Midbrain (tissue), 1 donor: ENCODE results near the gene PYGO2.
A peak's percentile ranks its signal among the peaks of the same experiment; 100 is the strongest.
"Not testable (repeated sequence)": the region's sequence is repeated elsewhere in the genome, so short reads cannot be mapped to it uniquely, and the experiment has no call there.

Source experiments
- DNase-seq: peaks from one replicate; lab custom pipeline; 2025; lab: John Stamatoyannopoulos, UW

PYGO2 gene

DNA sequence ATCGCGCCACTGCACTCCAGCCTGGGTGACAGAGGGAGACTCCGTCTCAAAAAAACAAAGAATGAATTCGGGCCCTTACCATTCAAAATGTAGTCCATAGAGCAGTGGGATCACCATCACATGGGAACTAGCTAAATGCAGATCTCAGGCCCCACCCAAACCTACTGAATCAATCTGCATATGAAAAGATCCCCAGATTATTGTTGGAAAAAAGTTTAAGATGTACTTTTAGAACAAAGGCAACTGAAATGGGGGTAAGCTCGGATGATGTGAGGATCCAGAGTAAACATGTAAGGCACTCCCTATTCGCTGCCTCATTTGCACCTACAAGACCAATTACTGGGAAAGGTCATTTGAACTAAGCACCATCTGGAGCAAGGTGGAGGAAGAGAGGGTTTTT, 20.8 kb upstream of the PYGO2 start:
- DNase-seq = no peak

DNA sequence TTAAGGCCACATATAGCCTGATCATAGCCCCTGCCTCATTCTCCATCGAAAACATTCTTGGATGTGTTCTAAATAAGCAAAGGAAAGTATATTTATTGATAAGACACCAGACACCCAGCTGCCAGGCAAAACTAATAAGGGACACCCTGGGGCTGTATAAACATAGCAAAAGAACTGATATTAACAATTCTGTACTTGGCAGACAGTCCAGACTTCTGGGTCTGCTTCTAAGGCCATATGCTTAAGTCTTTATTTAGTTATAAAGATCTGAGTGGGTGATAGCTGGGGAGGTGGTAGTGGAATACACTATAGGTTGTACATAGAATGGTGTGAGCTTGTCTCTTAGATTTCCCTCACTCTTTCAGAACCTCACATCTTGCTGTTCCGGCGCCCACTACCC, 16.8 kb upstream of the PYGO2 start:
- no peak for DNase-seq

DNA sequence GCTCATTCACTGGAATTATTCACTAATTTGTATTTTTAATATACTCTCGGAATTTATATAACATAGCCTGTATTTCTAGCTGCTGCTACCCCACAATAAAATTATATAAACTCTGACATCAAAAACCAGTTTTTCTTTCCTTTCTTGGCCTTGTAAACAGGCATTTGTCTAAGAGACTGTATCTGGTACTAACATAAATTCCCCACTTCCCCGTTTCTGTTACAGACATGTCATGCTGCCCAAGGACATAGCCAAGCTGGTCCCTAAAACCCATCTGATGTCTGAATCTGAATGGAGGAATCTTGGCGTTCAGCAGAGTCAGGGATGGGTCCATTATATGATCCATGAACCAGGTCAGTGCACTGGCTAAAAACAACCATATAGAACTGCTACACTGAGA, 16.2 kb upstream of the PYGO2 start:
- DNase-seq = not testable (repeated sequence)

DNA sequence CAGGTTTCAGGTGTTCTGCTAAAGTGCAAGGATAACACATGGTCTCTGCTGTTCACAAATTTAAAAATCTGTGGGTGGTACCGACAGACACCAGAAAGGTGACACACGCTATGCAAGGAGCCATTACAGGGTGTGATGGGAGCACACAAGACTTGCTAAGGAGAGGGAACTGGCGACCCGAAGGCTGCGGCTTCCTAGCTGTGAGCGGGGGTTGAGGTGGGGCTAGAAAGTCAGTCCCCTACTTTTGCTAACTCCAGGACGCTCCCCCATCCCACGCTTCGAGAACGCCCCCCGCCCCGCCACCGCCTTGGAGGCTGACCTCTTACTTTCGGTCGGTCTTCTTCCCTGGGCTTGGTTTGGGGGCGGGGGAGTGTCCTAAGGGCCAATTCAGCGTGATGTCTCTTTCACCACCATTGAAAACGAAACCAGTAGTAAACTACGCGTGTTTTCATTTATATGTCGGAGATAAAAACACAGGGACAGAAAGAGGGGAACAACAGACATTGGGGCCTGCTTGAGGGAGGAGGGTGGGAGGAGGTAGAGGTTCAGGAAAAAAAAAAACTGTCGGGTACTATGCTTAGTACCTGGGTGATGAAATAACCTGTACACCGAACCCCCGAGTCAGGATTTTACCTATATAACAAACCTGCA, 14.0 kb upstream of the PYGO2 start:
- DNase-seq = no peak

DNA sequence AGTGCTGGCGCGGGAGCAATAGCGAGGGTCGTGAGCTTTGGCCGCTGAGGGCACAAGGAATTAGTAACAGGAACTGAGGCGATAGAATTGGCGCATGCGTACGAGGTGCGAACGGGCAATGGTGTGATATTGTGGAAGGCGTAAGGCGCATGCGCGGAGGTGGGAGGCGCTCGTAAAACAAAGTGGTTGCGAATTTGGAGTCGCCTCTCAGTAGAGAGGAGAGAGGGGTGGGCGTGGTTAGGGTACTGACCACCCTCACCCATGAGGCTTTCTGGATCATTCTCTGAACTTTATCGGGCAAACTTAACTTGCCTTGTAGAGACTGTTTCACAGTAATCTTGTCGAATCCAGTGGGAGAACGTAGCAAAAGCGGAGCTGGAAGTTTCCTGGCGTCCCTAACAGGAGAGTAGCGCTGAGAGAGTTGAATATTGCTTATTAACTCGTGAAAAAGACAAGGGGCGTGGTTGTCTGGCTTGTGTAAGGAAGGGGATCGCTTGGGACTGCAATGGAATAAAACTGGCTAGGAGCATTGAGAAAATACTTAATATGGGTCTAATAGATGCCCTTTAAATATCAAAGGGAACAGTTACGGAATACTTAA, 13.3 kb upstream of the PYGO2 start:
- DNase-seq = peak; percentile 97

DNA sequence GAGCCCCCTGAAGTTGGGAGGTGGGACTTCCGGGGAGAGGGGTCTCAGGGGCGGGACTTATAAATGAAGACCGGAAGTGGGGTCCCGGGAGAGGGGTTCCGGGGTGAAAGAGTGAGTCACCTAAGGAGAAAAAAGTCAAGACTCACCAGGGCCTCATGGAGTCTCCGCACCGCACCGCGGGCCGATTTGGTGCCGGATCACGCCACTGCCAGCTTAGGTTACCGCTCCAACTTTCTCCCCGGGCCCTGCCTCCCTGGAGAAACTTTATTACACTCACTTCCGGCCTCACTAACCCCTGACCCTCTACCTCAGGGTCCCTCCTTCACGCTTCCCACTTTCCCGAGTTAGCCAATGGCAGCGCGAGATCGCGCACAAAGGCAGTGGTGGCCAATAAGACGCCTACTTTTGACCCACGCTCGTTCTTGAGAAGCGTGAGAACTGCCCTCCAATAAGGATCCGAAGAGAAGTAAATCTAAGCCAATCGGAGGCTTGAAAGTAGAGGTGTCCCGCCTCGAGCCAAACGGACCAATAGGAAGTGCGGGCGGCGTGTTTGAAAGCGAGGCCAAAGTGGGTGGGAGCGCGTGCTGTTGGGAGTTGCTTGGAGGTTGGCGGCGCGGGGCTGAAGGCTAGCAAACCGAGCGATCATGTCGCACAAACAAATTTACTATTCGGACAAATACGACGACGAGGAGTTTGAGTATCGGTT, 12.7 kb upstream of the PYGO2 start, which contains the start of gene CKS1B:
TSS of gene CKS1B (plus strand) at position 580 of the 706 bp plus-strand sequence. CDS start at position 645, 65 bp downstream.
- DNase-seq = peak; percentile 99

DNA sequence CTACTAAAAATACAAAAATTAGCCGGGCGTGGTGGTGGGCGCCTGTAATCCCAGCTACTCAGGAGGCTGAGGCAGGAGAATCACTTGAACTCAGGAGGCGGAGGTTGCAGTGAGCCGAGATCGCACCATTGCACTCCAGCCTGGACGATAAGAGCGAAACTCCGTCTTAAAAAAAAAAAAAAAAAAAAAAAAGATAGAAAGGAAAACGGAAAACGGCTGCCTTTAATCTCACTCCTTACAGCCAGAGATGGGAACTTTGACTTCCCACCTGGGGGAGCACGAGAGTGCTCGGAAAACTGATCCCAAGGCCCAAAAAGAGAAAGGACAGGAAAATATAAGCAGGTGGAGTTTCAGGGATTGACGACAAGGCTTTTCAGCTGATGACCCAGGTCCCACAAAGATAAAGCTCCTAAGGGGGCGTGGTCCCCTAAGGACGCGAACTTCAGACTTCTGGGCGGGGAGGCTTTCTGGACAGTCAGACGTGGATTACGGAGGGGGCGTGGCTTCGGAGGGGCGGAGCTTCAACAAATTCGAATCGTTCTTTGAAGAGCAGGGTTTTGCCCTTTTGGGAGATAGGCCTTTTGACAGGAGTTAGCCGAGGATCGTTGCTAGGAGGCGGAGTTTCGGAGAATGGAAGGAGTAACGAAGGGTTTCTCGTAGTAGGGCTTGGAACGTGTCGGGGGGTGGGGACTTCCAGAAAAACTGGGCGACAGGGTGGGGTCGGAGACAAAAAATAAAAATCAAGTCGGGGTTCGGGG, 11.9 kb upstream of the PYGO2 start:
- peak; percentile 81 for DNase-seq

DNA sequence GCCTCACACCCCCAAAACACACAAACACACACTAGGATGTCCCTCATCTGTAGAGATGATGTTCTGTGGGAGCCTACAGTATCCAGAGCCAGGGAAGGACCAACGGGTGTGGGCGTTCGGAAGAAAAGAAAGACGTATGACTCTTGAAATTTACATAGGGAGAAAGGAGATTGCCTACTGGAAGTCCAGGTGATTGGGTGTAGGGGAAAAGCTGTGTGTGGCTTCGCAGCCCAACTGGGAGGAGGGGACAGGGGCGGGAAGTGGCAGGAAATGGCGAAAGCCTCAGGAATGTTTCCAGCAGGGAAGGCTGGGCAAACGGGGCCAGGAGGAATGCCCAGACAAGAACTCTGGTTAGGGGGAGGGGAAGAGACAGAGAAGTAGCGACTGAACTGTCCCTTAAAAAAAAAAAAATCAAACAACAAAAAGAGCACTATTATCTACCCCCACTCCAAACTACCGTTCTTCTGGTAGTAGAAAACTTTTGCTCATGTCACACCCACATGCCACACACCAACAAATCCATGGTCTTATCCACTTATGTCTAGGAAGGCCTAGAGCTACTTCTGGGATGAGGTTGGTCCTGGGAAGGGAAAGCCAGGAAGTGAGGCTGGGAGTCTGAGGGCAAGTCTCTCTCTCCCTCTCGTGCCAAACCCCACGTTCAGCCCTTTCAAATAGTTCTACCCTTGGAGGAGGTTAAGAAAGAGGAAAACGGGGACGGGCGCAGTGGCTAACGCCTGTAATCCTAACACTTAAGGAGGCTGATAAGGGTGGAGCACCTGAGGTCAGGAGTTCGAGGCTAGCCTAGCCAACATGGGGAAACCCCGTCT, 11.1 kb upstream of the PYGO2 start:
- DNase-seq = peak; percentile 46

DNA sequence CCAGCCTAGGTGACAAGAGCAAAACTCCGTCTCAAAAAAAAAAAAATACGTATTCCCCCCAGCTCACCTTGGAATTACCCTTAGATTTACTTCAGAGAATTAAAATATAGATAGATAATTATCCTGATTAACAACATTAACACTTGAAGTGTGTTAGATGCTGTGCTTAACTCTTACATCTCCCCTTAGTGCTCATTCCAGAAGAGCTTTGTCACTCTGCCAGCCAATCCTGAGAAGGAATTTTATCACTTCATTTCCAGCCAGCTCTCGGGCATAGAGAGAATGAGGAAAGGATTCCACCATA, 10.6 kb upstream of the PYGO2 start:
- DNase-seq = no peak

DNA sequence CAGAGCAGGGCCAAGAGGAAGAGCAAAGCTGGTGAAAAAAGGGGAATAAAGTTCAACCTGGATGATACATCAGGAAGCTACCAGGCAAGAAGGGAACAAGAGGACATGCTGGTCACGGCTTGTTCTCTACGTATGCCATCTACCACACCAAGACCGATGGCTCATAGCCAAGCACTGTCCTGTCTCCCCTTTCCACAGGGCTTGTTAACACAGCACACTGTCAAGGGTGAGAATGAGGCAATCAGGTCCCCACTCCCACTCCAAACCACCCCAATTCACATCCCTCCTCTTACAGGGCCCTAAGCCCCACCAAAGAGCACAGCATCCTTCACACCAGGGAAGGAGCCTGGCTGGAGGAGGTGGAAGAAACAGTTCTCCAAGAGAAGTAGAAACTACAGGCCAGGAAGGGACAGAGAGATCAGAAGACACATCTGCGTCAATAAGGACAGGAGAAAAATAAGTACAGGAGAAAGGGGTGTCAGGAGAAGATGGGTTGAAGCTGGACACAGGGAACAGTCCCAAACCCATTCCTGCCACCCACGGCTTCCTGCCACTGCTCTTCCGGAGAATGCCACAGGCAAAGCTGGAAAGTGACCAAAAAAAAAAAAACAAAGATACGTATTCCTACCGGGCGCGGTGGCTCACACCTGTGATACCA, 9.9 kb upstream of the PYGO2 start:
- DNase-seq = no peak

DNA sequence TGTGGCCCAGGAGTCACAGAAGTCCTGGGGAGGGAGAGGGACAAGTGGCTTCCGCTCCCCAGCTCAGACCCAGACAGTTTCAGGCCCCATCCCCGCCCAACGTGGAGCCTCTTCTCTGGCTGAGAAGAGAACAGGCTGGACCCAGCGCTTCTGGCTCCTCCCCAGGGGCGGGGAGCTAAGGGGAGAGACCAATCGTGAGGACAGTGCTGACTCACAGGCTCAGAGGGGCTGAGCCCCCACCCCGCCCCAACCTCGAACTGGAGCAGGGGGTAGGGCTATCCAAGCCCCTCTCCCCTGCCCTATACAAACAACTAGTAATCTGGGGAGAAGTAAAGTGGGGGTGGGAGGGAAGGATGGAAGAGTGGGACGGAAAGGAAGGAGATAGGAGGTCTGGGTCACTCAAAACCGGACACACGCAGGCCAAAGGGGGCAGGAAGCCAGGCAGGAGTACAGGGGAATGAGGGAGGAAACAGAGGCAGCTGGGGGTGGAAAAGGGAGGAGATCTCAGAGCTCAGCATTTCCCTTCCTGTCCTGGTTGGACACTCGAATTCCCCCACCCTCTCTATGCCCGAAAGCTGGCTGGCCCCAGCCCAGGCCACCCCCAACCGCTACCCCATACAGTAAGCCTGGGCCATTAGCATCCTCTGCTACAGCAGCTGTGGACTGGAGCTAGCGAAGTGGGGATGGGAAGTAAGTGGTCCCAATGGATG, 9.2 kb upstream of the PYGO2 start, which contains the start of gene SHC1:
TSS of gene SHC1 (minus strand) at position 117 of the 710 bp plus-strand sequence. CDS start 221 bp downstream, outside the sequence.
- DNase-seq = peak; percentile 87

DNA sequence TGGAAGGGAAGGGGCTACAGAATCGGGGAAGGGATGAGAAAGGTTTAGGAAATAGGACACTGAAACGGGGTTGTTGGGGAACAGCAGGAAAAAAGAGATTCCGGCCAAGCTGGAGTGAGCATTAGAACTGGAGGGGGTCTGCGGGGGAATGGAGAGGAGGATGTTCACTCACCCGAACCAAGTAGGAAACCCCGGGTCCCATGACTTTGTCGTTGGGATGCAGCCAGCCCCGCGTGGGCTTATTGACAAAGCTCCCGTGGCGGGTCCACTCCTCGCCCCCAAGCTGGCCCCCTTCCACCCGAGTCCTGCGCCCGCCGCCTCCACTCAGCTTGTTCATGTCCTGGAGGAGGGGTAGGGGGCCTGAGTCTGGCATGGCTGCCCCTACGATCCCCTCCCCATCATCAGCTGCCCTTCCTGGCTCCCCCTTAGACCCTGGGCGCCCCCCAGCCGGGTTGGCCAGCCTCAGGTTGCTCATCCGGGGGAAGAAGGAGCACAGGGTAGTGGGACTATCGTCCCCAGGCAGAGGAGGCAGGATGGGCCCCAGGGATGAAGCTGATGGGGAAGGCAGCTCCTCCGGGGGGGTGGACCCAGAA, 8.4 kb upstream of the PYGO2 start:
- DNase-seq = no peak

DNA sequence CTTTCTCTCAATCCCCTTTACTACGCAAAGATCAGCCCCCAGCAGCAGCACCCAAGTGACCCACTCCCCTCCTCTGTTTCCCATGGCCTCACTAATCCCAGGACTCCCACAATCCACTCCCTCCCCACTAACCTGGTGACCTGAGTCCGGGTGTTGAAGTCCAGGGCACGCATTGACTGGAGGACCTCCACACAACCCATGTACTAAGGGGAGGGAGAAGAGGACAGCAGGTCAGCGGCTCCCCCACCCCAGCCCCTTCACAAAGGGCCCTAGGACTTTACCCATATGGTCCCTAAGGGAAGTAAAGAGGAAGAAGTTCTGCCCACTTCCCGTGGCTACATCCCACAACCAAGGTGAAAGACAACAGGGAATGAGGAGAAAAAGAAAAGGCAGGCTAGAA, 7.7 kb upstream of the PYGO2 start:
- DNase-seq = no peak

DNA sequence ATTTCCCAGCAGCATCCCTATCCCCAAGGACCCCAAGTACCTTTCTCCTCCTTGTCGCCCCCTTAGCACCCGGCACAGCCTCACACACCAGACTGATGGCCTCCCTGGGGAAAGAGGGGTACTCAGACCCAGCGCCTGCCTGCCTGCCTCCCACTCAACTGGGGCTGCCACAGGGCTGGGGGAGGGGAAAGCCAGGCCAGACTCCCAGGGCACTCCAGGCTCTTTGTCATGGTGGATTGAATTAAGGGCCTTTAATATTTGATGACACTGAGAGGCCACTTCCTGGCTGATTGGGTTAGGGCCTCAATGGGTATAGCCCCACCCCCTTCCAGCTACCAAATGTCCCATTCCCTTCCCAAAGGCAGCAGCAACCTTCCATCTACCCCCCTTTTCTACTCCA, 7.1 kb upstream of the PYGO2 start:
- DNase-seq = no peak

DNA sequence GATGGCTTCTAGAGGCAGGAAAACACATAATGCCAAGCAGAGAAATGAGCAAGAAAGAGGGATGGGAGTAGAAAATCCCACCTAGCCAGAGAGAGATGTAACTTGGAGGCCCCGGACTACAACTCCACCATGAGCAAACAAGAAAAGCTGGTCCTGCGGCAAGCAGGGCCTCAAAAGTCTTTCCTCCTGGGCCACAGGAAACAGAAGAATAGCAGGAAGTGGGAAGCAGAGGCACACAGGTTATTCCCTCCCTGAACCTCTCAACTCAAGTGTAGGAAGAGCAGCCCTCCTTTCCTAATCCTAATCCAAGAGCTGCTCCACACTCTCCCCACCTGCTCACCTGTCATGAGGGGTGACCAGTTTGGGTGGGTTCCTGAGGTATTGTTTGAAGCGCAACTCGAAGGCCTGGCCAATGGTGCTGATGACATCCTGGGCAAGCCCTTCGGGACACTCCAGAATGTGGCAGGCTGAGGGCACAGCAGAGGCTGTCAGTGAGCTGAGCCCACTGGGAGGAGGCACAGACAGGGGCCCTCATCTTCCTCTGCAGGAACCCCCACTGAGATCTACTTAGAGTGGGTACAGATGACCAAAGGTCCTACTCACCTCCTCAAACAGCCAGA, 5.9 kb upstream of the PYGO2 start:
- no peak for DNase-seq

DNA sequence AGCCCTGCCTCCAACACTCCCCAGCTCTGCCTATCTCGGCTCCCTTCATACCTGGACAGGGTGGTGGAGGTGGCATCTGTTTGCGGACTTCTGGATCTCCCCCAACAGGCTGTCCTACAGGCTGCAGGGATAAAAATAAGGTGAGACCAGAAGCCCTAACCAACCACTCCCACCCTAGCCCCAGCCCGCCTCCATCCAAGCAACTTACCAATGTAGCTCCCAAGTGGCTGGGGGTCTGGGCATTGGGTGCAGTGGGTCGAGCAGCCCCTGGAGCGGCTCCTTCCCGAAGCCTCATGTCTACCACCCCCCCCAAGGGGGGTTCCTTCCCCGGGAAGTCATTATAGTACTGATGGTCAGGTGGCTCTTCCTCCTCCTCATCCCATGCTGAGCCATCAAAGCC, 4.5 kb upstream of the PYGO2 start:
- DNase-seq = no peak

DNA sequence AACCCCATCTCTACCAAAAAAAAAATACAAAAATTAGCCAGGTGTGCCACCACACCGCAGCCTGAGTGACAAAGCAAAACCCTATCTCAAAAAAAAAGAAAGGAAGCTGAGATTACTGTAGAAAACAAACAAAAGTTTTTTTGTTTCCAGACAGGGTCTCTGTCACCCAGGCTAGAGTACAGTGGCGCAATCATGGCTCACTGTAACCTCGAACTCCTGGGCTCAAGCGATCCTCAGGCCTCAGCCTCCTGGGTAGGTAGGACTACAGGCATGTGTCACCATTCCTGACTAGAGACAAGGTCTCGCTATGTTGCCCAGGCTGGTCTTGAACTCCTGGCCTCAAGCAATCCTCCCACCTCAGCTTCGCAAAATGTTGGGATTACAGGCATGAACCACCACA, 2.8 kb upstream of the PYGO2 start:
- DNase-seq = no peak

DNA sequence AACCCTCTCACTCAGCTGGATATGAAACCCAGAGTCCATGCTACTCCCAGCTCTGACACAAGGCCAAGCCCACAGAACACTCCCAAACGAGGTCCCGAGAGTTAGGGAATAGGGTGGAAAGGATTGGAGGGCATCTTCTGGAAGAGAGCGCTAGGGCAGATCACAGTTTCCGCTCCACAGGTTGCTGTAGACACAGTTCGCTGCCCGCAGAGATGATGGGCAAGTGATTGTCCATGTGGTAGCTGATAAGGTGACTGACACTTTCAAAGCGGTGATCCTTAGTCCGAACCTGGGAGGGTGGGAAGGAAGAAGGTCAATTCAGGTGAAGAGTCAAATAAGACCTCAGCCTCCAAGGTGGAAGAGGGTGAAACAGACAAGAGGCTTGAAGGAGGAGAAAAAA, 2.1 kb upstream of the PYGO2 start:
- no peak for DNase-seq

DNA sequence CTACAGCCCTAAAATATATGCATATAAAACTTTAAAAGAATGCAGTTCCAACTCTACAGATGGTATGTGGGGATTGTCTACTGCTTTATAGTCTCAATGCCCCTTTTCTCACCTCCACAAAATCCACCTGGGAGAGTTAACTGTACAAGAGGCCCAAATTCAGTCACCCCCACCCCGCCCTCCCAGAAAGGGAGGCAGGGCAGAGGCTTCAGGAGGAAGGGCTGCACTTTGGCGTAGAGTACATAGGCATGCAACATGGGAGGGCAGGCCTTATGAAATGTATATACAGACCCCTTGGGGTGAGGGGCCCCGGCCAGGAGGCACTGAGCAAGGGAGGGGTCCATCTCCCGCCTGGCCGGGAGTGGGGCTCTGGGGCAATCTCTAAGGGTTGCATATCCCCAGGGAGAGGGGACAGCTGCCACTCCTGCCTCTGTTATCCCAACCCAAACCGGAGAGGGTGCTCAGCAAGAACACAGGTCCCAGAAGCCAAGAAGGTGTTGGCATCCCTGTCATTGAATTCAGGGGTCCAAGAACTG, 1.3 kb upstream of the PYGO2 start:
- DNase-seq = no peak
